IPS-18a (cell line): ENCODE data around the gene COX17.
"Not testable (repeated sequence)": the region's sequence is repeated elsewhere in the genome, so short reads cannot be mapped to it uniquely, and the experiment has no call there.

Experiments used
- H3K27ac ChIP-seq: one replicate; pipeline ENCODE4 v1.5.1; 2013; ENCODE audit warnings: low read length
- H3K27me3 ChIP-seq: one replicate; pipeline ENCODE4 v1.6.1; 2013; ENCODE audit warnings: mild to moderate bottlenecking, low read length; ENCODE audit not compliant: control insufficient read depth, insufficient read depth
- H3K36me3 ChIP-seq: one replicate; pipeline ENCODE4 v1.6.1; 2013; ENCODE audit warnings: low read depth, low read length; ENCODE audit not compliant: control insufficient read depth
- H3K4me1 ChIP-seq: one replicate; pipeline ENCODE4 v1.6.1; 2013; ENCODE audit warnings: low read depth, low read length; ENCODE audit not compliant: control insufficient read depth
- H3K4me3 ChIP-seq: one replicate; pipeline ENCODE4 v1.5.1; 2013; ENCODE audit warnings: low read length
- H3K9ac ChIP-seq: one replicate; pipeline ENCODE4 v1.6.1; 2013; ENCODE audit warnings: mild to moderate bottlenecking, low read length, moderate library complexity
- H3K9me3 ChIP-seq: one replicate; pipeline ENCODE4 v1.6.1; 2013; ENCODE audit warnings: low read depth, low read length; ENCODE audit not compliant: control insufficient read depth

The COX17 gene

DNA sequence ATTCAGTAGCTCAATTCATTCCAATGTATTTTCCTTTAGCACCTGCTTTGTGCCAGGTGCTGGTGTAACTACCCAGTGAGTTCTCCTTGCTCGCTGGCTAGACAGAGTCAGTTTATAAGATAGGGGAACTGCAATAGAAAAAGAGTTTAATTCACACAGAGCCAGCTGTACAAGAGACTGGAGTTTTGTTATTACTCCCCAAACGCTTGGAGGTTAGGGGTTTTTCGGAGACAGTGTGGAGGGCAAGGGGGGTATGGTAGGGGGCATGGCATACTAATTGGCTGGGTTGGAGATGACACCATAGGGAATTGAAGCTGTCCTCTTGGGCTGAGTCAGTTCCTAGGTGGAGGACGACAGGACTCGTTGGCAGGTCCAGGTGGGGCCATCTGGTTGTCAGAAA lies 20.2 kb upstream of the COX17 start:
- no peaks in the 10 kb centered on the region for H3K36me3 ChIP-seq
- peaks cover 7% of the 10 kb centered on the region for H3K4me1 ChIP-seq
- H3K9me3 ChIP-seq: no peaks in the 10 kb centered on the region
- H3K27ac ChIP-seq: no peak overlapping the region
- H3K27me3 ChIP-seq: no peaks in the 10 kb centered on the region
- H3K4me3 ChIP-seq: no peak overlapping the region
- no peak overlapping the region for H3K9ac ChIP-seq

DNA sequence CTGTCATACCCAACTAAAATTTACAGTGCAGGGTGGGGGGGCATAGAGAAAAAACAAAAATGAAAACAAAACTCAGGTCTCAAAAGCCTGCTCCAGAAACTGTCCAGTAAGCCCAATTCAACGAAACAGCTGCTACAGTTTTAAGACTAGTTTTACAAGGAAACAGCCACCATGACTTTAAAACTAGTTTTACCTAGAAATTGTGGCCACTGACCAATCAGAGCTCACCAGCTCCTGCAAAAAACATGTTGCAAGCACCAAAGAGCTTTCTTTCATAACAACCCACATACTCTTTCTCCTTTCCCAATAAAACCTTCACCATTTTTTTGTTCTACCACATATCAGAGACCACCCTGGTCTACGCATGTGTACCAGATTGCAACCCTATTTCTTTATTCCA lies 18.3 kb upstream of the COX17 start:
- H3K4me3 ChIP-seq: no peak overlapping the region
- no peaks in the 10 kb centered on the region for H3K27me3 ChIP-seq
- H3K36me3 ChIP-seq: no peaks in the 10 kb centered on the region
- H3K9ac ChIP-seq: no peak overlapping the region
- H3K27ac ChIP-seq: no peak overlapping the region
- no peaks in the 10 kb centered on the region for H3K9me3 ChIP-seq
- H3K4me1 ChIP-seq: no peaks in the 10 kb centered on the region

GRCh38 chr3:119690043-119690656 lies 12.9 kb upstream of the COX17 start:
- Histone ChIP-seq H3K27ac (no peak overlapping the region), H3K36me3 (no peaks in the 10 kb centered on the region), H3K4me3 (no peak overlapping the region), H3K9me3 (no peaks in the 10 kb centered on the region), H3K27me3 (no peaks in the 10 kb centered on the region), H3K4me1 (no peaks in the 10 kb centered on the region), H3K9ac (no peak overlapping the region)

DNA sequence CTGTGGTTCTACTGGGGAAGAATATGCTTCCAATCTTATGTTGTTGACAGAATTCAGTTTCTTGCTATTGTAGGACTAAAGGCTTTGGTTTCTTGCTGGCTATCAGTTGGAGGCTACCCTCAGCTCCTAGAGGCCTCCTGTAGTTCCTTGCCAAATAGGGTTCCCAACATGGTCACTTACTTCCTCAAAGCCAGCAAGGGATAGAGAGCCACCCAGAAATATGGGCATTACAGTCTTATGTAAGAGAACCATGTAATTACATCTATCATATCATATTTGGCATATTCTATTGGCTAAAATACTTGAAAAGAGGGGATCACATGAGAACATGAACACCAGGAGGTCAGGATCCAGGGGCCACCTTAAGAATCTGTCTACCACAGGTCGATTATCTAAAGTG lies 6.2 kb upstream of the COX17 start:
- Histone ChIP-seq H3K4me1 (no peaks in the 10 kb centered on the region), H3K4me3 (no peak overlapping the region), H3K27ac (no peak overlapping the region), H3K27me3 (no peaks in the 10 kb centered on the region), H3K36me3 (no peaks in the 10 kb centered on the region), H3K9ac (no peak overlapping the region), H3K9me3 (no peaks in the 10 kb centered on the region)

DNA sequence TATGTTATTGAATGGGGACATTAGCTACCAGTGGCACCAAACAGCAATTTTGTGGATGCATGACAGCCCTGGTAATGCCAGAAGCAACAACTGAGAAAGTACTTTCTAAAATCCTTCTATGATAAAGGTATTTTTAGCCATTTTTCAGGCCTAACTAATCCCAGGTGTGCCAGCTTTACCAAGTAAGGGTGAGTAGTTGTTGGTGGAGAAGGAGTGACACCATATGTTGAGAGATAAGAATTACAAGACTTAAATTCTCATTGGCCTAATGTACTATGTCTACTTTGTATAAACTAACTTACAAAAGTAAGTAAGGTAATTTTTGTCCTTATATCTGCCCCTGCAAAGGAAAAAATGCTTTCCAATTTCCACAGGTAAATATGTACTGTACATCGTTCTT lies 4.1 kb upstream of the COX17 start:
- no peak overlapping the region for H3K9ac ChIP-seq
- peaks cover 2% of the 10 kb centered on the region for H3K4me1 ChIP-seq
- no peak overlapping the region for H3K4me3 ChIP-seq
- H3K27me3 ChIP-seq: no peaks in the 10 kb centered on the region
- no peaks in the 10 kb centered on the region for H3K36me3 ChIP-seq
- H3K27ac ChIP-seq: no peak overlapping the region
- no peaks in the 10 kb centered on the region for H3K9me3 ChIP-seq

GRCh38 chr3:119679874-119680273 lies 2.7 kb upstream of the COX17 start:
- Histone ChIP-seq H3K9ac (no peak overlapping the region), H3K27me3 (no peaks in the 10 kb centered on the region), H3K27ac (no peak overlapping the region), H3K9me3 (no peaks in the 10 kb centered on the region), H3K36me3 (peaks cover under 1% of the 10 kb centered on the region), H3K4me3 (no peak overlapping the region), H3K4me1 (peaks cover 8% of the 10 kb centered on the region)

DNA sequence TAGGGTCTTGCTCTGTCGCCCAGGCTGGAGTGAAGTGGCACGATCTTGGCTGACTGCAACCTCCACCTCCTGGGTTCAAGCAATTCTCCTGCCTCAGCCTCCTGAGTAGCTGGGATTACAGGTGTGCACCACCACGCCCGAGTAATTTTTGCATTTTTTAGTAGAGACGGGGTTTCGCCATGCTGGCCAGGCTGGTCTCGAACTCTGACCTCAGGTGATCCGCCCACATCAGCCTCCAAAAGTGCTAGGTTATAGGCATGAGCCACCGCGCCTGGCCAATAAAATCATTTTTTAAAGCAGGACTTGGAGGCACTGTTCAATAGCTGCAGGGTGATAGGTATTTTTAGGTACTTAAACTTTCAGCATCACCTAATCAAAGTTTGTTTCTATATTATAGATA lies 1.0 kb upstream of the COX17 start:
- H3K4me3 ChIP-seq, H3K27me3 ChIP-seq, H3K27ac ChIP-seq, H3K4me1 ChIP-seq, H3K9ac ChIP-seq, H3K9me3 ChIP-seq: not testable (repeated sequence)
- peaks cover 12% of the 10 kb centered on the region for H3K36me3 ChIP-seq

DNA sequence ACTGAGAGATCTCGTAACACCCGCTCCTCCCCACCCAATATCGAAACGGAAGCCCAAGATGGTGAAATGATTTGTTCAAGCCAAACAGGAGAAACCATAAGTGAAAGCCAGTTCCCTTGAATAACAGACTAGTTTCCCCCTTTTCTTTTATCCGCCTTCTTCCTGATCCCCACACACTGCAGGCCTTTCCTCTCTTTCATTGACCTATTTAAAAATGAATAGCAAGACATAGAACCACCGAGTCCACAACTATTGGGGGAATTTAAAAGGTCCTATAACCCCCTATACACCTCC lies 382 bp upstream of the COX17 start:
- Histone ChIP-seq H3K4me3 (peak overlapping the region; percentile 75), H3K27me3 (no peaks in the 10 kb centered on the region), H3K4me1 (peaks cover 8% of the 10 kb centered on the region), H3K9ac (peak overlapping the region; percentile 54), H3K36me3 (peaks cover 18% of the 10 kb centered on the region), H3K9me3 (no peaks in the 10 kb centered on the region), H3K27ac (peak overlapping the region; percentile 69)

DNA sequence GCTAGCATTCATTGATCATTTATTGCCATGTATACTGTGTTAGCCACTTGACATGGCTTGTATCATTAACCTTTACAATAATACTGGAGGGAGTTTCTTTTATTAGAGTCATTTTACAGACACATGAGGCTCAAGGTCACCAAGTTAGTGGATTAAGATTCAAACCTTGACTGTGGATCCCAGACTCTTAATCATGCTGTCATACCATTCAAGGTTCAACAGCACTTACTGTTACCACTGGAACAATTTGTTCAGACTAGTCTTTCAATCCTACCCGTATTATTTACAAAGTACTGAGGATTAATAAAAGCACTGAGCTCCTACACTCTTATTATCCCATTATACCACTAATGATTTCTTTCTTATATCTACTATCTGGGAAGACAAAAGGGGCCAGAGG lies 1.2 kb downstream of the COX17 start:
- Histone ChIP-seq H3K4me3 (peak overlapping the region; percentile 81), H3K9me3 (no peaks in the 10 kb centered on the region), H3K4me1 (peaks cover 8% of the 10 kb centered on the region), H3K36me3 (peaks cover 33% of the 10 kb centered on the region), H3K9ac (peak overlapping the region; percentile 68), H3K27ac (no peak overlapping the region), H3K27me3 (no peaks in the 10 kb centered on the region)

GRCh38 chr3:119675188-119675874 lies 1.9 kb downstream of the COX17 start:
- no peak overlapping the region for H3K27ac ChIP-seq
- peaks cover 8% of the 10 kb centered on the region for H3K4me1 ChIP-seq
- no peak overlapping the region for H3K9ac ChIP-seq
- H3K9me3 ChIP-seq: no peaks in the 10 kb centered on the region
- H3K27me3 ChIP-seq: no peaks in the 10 kb centered on the region
- H3K4me3 ChIP-seq: no peak overlapping the region
- H3K36me3 ChIP-seq: peaks cover 35% of the 10 kb centered on the region

DNA sequence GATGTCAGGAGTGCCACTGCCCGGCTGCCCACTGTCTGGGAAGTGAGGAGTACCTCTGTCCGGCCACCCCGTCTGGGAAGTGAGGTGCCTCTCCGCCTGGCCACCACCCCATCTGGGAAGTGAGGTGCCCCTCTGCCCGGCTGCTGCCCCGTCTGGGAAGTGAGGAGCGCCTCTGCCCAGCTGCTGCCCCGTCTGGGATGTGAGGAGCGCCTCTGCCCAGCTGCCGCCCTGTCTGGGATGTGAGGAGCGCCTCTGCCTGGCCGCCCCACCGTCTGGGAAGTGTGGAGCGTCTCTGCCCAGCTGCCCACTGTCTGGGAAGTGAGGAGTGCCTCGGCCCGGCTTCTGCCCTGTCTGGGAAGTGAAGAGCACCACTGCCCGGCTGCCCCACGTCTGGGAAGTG lies 3.3 kb downstream of the COX17 start:
- H3K9ac ChIP-seq: no peak overlapping the region
- no peaks in the 10 kb centered on the region for H3K9me3 ChIP-seq
- H3K4me3 ChIP-seq: no peak overlapping the region
- H3K27me3 ChIP-seq: no peaks in the 10 kb centered on the region
- peaks cover 8% of the 10 kb centered on the region for H3K4me1 ChIP-seq
- H3K36me3 ChIP-seq: peaks cover 37% of the 10 kb centered on the region
- H3K27ac ChIP-seq: no peak overlapping the region

GRCh38 chr3:119672776-119673175 lies 4.4 kb downstream of the COX17 start:
- H3K27me3 ChIP-seq: no peaks in the 10 kb centered on the region
- H3K9ac ChIP-seq: no peak overlapping the region
- H3K4me3 ChIP-seq: no peak overlapping the region
- no peaks in the 10 kb centered on the region for H3K9me3 ChIP-seq
- no peak overlapping the region for H3K27ac ChIP-seq
- H3K4me1 ChIP-seq: peaks cover 8% of the 10 kb centered on the region
- peaks cover 40% of the 10 kb centered on the region for H3K36me3 ChIP-seq
